Fibroblast of skin of scalp (primary cell): Measurements from ENCODE around the gene NPC1. TPM values are rescaled to one million over a fixed set of nuclear protein-coding genes. Genes with fewer than 3 reads are reported as not detected.
A peak's percentile ranks its signal among the peaks of the same experiment; 100 is the strongest.
"Not testable (repeated sequence)": the region's sequence is repeated elsewhere in the genome, so short reads cannot be mapped to it uniquely, and the experiment has no call there.

Experiments
- DNase-seq: peaks from one replicate; pipeline ENCODE4 v3.0.0-alpha.2; 2013
- polyA plus RNA-seq, 2 experiments: library from polyadenylated mRNA; unstranded; fragments of 120-200 nt; gene quantifications; one replicate each; pipeline ENCODE4 v1.2.1, GENCODE V29; 2013; ENCODE audit not compliant: insufficient read length in 2 of 2

Gene NPC1
- 22.7 TPM for polyA plus RNA-seq (2013, experiment 1 of 2; ENCODE audit: insufficient read length)
- polyA plus RNA-seq (2013, experiment 2 of 2; ENCODE audit: insufficient read length), result 27.1 TPM

GRCh38 chr18:23586249-23587196 lies at the start of gene NPC1:
Gene NPC1 (minus strand): TSS chr18:23586506. CDS start chr18:23586343, 163 bp downstream.
- peak; percentile 94 for DNase-seq

DNA sequence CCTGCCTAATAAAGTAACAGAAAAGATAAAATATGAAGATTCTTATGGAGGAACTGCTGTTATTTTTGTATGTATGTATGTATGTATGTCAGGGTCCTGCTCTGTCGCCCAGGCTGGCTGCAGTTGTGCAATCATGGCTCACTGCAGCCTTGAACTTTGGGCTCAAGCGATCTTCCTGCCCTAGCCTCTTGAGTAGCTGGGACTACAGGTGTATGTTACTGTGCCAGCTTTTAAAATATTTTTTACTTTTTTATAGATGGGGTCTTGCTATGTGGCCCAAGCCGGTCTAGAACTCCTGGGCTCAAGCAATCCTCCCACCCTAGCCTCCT lies 49.7 kb upstream of the NPC1 start:
- DNase-seq, result no peak

GRCh38 chr18:23635283-23636070 lies 49.2 kb upstream of the NPC1 start:
- DNase-seq, result no peak

DNA sequence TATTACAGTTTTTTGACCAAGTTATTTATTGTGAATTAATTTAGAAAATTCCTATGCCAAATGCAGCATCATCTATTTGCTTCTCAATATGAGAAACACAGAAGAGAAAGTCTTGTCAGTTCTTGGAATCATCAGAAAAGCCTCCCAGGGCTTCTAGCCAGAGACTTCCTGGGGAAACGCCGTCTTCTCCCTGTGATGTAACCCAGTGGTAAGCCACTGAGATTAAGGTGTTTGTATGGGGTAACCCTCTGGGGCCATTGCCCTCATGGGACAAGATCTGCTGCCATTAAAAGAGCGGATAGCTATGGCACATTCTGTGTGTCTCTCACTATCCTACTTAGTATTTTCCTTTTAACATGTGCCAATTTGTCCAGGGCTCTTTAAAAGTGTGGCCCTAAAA lies 48.4 kb upstream of the NPC1 start:
- no peak for DNase-seq

DNA sequence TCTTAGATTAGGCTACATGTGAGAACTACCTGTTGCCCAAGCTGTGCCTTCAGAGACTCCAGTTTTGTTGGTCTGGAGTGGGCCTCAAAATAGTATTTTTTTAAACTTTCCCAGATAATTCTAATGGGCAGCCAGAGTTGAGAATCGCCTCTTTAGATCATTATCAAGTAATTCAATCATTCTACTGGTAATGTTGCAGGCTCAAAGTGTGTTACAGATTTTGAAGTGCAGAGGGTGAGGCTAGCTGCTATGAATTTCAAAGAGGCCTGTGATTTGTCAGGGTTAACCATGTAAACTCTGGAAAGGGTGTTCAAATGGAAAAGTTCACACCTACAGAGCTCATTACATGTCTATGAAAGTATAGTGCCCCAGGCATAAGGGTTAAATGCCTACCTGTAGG lies 46.3 kb upstream of the NPC1 start:
- no peak for DNase-seq

- no peak for DNase-seq
Measured at GRCh38 chr18:23631746-23632145, 45.4 kb upstream of the NPC1 start.

- no peak for DNase-seq
Measured at GRCh38 chr18:23631312-23631711, 45.0 kb upstream of the NPC1 start.

GRCh38 chr18:23629444-23629946 lies 43.2 kb upstream of the NPC1 start:
- no peak for DNase-seq

GRCh38 chr18:23627970-23628369 lies 41.7 kb upstream of the NPC1 start:
- no peak for DNase-seq

GRCh38 chr18:23627321-23627720 lies 41.0 kb upstream of the NPC1 start:
- peak; percentile 48 for DNase-seq

DNA sequence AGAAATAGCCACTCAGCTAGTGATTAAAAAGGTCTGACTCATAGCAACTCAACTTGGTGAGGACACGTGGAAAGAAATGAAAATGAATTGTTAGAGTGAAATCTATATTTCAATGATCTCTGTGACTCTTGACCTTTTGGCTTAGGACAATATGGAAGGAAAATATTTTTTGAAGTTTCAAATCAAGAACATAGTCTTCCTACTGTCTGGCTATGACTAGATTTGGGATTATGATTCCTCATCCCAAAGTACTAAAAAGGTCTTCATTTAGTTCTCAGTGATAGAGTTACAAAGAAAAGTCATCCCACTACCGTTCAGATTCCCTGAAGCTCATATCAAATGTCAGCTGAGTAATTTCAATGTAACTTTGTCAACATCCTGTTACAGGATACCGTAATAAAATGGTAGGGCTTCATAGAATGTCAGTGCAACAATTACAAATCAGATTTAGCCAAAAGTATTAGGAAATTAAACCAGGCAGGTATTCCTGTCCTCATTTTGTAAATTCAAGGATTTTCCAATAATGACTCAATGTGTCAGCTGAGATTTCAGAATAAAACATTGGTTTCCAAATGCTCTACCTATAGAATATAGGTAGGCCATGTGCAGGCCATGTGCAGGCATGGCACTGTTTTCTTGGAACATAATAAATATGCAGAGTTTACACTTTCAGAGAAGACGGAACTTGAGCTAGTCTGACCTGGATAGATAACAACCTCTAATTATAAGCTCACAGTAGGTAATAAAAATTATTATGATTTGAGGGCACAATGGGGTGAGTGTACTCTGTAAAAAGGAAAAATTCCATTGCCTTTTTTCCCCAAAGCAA lies 40.4 kb upstream of the NPC1 start:
- peak; percentile 43 for DNase-seq

DNA sequence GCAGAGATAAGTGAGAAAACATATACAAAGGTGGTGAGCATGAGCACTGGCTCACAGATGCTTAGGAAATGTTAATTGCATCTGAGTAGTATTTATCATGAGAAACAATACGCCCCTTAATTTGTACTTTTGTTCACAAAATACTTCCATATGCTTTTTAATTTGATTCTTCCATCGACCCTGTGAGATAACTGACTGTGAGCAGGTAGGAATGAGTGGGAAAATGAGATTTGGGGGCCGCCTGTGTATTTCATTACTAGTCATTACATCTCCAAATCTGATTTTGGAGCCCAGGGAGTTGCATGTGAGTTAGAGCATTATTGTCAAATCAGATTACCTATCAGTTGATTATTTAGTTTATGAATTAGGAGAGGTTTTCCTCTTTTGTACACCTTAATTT lies 36.7 kb upstream of the NPC1 start:
- DNase-seq, result no peak

GRCh38 chr18:23619388-23619881 lies 33.1 kb upstream of the NPC1 start:
- DNase-seq, result peak; percentile 22

- DNase-seq, result no peak
Measured at GRCh38 chr18:23618862-23619387, 32.6 kb upstream of the NPC1 start.

DNA sequence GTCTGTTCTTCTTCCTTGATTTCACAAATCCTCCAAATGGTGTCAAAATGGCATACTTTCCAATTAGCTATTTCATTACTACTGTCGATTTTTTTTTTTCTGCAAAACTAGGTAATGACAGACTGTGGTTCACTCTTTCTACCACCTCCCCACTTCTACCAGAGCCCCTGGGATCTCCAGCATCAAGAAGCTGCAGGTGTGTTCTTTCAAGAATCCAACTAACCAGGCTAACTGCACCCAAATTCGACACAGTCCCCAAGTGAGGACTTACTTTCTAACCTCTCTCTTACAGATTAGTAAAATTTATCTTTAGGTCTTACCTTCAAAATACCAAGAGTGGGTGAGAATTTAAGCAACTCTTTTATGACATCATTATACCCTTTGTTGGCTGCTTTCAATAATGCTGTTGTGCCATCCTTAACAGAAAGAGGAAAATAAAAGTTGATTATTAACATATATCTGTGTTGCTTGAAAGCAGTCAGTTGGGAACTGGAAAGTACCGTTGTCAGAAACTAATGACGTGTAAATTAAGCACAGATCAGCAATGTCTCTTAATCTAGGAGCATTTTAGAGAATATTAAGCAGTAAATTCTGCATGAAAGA lies 31.2 kb upstream of the NPC1 start:
- no peak for DNase-seq

GRCh38 chr18:23616258-23616657 lies 30.0 kb upstream of the NPC1 start:
- no peak for DNase-seq

DNA sequence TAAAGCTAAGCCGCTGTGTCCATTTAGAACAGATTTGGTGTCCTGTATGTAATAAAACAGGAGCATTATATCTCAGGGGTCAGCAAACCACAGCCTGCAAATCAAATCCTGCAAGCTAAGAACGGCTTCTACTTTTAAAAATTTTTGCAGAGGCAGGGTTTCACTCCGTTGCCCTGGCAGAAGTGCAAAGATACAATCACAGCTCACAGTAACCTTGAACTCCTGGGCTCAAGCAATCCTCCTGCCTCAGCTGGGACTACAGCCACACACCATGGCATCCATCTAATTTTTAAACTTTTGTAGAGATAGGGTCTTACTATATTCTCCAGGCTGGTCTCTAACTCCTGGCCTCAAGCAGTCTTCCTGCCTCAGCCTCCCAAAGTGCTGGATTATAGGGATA lies 28.6 kb upstream of the NPC1 start:
- DNase-seq, result no peak

GRCh38 chr18:23614413-23614812 lies 28.1 kb upstream of the NPC1 start:
- DNase-seq, result no peak

DNA sequence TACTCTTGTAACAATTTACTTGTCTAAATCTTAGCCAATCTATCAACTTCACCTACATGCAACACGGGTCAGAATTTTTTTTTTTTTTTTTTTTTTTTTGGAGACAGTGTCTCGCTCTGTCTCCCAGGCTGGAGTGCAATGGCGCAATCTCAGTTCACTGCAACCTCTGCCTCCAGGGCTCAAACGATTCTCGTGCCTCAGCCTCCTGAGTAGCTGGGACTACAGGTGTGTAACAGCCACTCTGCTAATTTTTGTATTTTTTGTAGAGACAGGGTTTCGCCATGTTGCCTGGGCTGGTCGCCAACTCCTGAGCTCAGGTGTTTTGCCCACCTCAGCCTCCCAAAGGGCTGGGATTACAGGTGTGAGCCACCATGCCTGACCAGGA lies 26.8 kb upstream of the NPC1 start:
- DNase-seq, result not testable (repeated sequence)

DNA sequence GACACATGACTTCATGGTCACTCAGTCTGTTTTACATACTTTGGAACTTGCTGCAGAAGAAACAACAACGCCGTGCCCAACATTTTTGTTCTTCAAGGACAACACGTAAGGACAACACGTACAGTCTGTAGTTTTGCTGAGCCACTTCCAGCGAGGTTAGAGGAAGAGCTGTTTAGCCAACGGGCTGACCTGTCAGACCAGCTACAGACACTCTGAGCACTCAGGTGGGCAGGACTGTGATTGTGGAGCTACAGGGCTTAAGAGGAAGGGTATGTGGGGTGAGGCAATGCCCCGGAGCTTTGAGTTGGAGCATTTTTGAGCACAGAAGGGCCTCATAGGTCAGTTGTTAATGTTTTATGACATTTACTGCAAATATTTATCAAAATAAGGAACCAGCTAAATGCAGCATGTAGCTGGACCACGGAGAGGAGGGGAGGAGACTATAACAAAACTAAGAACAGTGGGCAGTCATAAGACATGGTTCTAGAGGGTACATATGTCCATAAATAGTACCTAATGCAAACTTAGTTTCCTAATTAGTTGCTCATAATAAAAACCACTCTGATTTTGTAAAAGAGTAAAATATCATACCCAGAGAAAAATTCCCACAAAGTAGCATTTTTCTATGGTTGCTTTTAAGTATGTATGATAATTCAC lies 26.3 kb upstream of the NPC1 start:
- no peak for DNase-seq

DNA sequence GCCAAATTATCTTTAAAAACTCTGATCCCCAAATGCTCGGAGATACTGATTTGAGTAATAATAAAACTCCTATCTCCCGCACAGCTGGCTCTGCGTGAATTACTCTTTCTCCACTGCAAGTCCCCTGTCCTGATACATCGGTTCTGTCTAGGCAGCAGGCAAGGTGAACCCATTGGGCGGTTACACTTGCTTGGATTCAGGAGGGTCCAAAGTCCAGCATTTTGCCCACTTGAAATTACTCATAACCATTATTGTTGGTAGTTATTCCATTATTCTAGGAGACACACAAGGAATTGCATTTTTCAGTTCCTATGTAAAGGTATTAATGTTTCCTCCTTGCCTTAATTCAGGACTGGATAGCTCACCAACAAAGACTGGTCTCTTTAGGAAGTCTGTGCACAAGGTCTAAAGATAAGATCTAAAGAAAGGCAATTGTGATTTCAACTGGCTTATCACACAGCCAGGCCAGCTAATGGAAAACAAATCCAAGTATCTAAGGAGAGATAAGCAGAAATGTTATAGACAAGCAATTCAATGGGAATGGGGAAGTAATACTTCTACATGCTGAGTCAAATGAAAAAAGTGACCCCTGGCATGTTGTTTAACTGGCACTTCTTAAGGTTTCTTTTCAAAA lies 23.2 kb upstream of the NPC1 start:
- DNase-seq, result no peak
